ENCODE results near the gene TOR1A.
"Not testable (repeated sequence)": the region's sequence is repeated elsewhere in the genome, so short reads cannot be mapped to it uniquely, and the experiment has no call there.

The TOR1A gene

GRCh38 chr9:129816501-129817435 is 7.2 kb downstream of the TOR1A start:
- DNase-seq: no peak

- no peak for DNase-seq
Observed at GRCh38 chr9:129815278-129815677, 8.7 kb downstream of the TOR1A start.

- DNase-seq: no peak
Observed at GRCh38 chr9:129814432-129815223, 9.3 kb downstream of the TOR1A start.

GRCh38 chr9:129813661-129814060 is 10.3 kb downstream of the TOR1A start:
- no peak for DNase-seq

- DNase-seq: no peak
Observed at GRCh38 chr9:129812385-129812784, 11.6 kb downstream of the TOR1A start.

GRCh38 chr9:129811967-129812363 is 12.0 kb downstream of the TOR1A start:
- DNase-seq: no peak

GRCh38 chr9:129810788-129811187 is 13.1 kb downstream of the TOR1A start:
- DNase-seq: no peak

- no peak for DNase-seq
Observed at GRCh38 chr9:129810116-129810515, 13.8 kb downstream of the TOR1A start.

- no peak for DNase-seq
Observed at GRCh38 chr9:129809346-129809745, 14.6 kb downstream of the TOR1A start.

GRCh38 chr9:129806061-129806460 is 17.9 kb downstream of the TOR1A start:
- DNase-seq: no peak

- DNase-seq: no peak
Observed at GRCh38 chr9:129803676-129804060, 20.3 kb downstream of the TOR1A start.

- peak; percentile 91 for DNase-seq
Observed at GRCh38 chr9:129802833-129803675, 20.9 kb downstream of the TOR1A start, which contains the start of gene TOR1B. TSS of gene TOR1B (plus strand) at chr9:129803184. CDS start at chr9:129803213, 29 bp downstream.

- no peak for DNase-seq
Observed at GRCh38 chr9:129801504-129801903, 22.4 kb downstream of the TOR1A start.

- no peak for DNase-seq
Observed at GRCh38 chr9:129798973-129799372, 25.0 kb downstream of the TOR1A start.

- not testable (repeated sequence) for DNase-seq
Observed at GRCh38 chr9:129796029-129796428, 27.9 kb downstream of the TOR1A start.

- no peak for DNase-seq
Observed at GRCh38 chr9:129794549-129794948, 29.4 kb downstream of the TOR1A start.

GRCh38 chr9:129786481-129786880 is 37.5 kb downstream of the TOR1A start:
- DNase-seq: no peak

GRCh38 chr9:129785866-129786265 is 38.1 kb downstream of the TOR1A start:
- DNase-seq: no peak

GRCh38 chr9:129784970-129785369 is 39.0 kb downstream of the TOR1A start:
- not testable (repeated sequence) for DNase-seq

- DNase-seq: peak; percentile 64 to 71
Observed at GRCh38 chr9:129783516-129784361, 40.2 kb downstream of the TOR1A start.

- DNase-seq: no peak
Observed at GRCh38 chr9:129781981-129782380, 42.0 kb downstream of the TOR1A start.

GRCh38 chr9:129781131-129781530 is 42.8 kb downstream of the TOR1A start:
- no peak for DNase-seq

Data from activated CD4-positive, alpha-beta T cell treated with anti-CD3 and anti-CD28 coated beads, Interleukin-2, amount 50 U/mL, for 4 hours (primary cell).